Measurements from ENCODE around the gene BABAM2. TPM values are rescaled to one million over a fixed set of nuclear protein-coding genes. Genes with fewer than 3 reads are reported as not detected.

Gene BABAM2
- total and polyA plus RNA-seq, 9 of the 15 experiments (the other 6 are each of a cell fraction or from before 2014, with no cell fraction given), result 10.9 to 37.4 (median 25.6) TPM

DNA sequence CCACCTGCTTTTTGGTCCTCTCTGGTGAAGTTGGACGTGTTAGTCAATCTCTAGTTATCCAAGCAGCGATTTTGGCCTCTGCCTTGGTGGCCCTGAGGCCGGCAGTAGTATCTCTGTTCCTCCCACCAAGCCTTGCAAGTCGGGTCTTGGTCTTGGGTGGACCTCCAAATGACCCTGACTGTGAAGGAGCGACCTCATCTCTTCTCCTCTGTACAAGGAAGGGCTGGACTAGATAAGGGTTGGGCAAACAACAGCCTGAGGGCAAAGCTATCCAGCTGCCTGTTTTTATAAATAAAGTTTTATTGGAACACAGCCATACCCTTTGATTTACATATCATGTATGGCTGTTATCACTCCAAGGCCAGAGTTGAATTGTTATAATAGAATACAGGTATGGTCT, 427.5 kb downstream of the BABAM2 start:
- no TSS peak for BruUV-seq (replicated peaks)
- H3K79me2 ChIP-seq (ENCODE audit: control insufficient read depth, insufficient read depth, low read length), result no peaks in the 10 kb centered on the region

More for the DNA sequence above, 427.5 kb downstream of the BABAM2 start:
- in situ Hi-C loops (cut with MboI), result no loop called here
- POLR2A ChIA-PET, result interaction anchor here (0.8 kb wide), 1 partner anchor 14 kb away, joined by 3 read pairs; no protein-coding TSS in a partner anchor
- no peak overlapping the region for H3K9ac ChIP-seq (ENCODE audit: insufficient read depth in 1 of 2, low read depth in 2 of 2, low read length in 2 of 2)
- H2AFZ ChIP-seq (ENCODE audit: low read depth, low read length), result no peak overlapping the region
- H4K20me1 ChIP-seq (replicated peaks; ENCODE audit: control insufficient read depth, insufficient read depth, low read length), result no peaks in the 10 kb centered on the region
- CTCF ChIA-PET (ENCODE audit: low intra/inter-chr PET ratio), result no interaction called here
- WGBS (ENCODE audit: insufficient coverage, low coverage, missing lambda C conversion rate), result 20% methylated on average over 5 of the region's 5 CpGs
- no peaks in the 10 kb centered on the region for H3K9me1 ChIP-seq (ENCODE audit: control insufficient read depth, insufficient read depth, low read length)
- no peaks in the 10 kb centered on the region for H3K27me3 ChIP-seq (ENCODE audit: control insufficient read depth in 2 of 2, insufficient read depth in 2 of 2, low read length in 2 of 2)
- FAIRE-seq (no peak), DNase-seq (ENCODE audit: extremely low read depth in 1 of 4, low spot score in 3 of 4) (peak in 1 of 4 experiments; percentile 24), ATAC-seq (no peak; the same call in 2 of the 3 replicates)
- TF ChIP-seq FOXA3 (CRISPR knock-in tag; conservative IDR thresholded peaks at IDR 0.05 in 1 of 2, IDR thresholded peaks at IDR 0.05 in 1 of 2) (0 out of 4 replicates have a peak, but pooled peaks of 1 of the 2 experiments have one; percentile 27), MCM2 (IDR thresholded peaks at IDR 0.05; ENCODE audit: low read depth) (no peak)
- TF ChIP-seq, protein P1, sequence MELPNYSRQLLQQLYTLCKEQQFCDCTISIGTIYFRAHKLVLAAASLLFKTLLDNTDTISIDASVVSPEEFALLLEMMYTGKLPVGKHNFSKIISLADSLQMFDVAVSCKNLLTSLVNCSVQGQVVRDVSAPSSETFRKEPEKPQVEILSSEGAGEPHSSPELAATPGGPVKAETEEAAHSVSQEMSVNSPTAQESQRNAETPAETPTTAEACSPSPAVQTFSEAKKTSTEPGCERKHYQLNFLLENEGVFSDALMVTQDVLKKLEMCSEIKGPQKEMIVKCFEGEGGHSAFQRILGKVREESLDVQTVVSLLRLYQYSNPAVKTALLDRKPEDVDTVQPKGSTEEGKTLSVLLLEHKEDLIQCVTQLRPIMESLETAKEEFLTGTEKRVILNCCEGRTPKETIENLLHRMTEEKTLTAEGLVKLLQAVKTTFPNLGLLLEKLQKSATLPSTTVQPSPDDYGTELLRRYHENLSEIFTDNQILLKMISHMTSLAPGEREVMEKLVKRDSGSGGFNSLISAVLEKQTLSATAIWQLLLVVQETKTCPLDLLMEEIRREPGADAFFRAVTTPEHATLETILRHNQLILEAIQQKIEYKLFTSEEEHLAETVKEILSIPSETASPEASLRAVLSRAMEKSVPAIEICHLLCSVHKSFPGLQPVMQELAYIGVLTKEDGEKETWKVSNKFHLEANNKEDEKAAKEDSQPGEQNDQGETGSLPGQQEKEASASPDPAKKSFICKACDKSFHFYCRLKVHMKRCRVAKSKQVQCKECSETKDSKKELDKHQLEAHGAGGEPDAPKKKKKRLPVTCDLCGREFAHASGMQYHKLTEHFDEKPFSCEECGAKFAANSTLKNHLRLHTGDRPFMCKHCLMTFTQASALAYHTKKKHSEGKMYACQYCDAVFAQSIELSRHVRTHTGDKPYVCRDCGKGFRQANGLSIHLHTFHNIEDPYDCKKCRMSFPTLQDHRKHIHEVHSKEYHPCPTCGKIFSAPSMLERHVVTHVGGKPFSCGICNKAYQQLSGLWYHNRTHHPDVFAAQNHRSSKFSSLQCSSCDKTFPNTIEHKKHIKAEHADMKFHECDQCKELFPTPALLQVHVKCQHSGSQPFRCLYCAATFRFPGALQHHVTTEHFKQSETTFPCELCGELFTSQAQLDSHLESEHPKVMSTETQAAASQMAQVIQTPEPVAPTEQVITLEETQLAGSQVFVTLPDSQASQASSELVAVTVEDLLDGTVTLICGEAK (IDR thresholded peaks at IDR 0.05), result peak; percentile 98
- TF ChIP-seq, protein P1 (CRISPR knock-in tag; IDR thresholded peaks at IDR 0.05), result peak; percentile 92
- H3K4me2 ChIP-seq (ENCODE audit: insufficient read depth, low read length), result no peak overlapping the region
- intact Hi-C loops (cut with micrococcal nuclease), result no loop called here
- no peak overlapping the region for H3K4me3 ChIP-seq
- H3K27ac ChIP-seq (ENCODE audit: extremely low read depth, low read depth, low read length), result no peak overlapping the region
- no peaks in the 10 kb centered on the region for H3K36me3 ChIP-seq (ENCODE audit: control insufficient read depth, insufficient read depth, low read length)
- peaks cover 3 to 5% of the 10 kb centered on the region in 2 experiments; a peak in 2 of 5 replicates for H3K4me1 ChIP-seq (replicated peaks in 1 of 2; ENCODE audit: control insufficient read depth in 2 of 2, insufficient read depth in 2 of 2, low read length in 2 of 2)
- H3K9me3 ChIP-seq (replicated peaks; ENCODE audit: control insufficient read depth, insufficient read depth, low read depth, low read length), result no peaks in the 10 kb centered on the region
